ENCODE data around the gene PLEK. TPM values are rescaled to one million over a fixed set of nuclear protein-coding genes. Genes with fewer than 3 reads are reported as not detected.

The PLEK gene
- total RNA-seq, 3 donors from 2014 or later: 3.6 to 20.5 (median 11.7) TPM

GRCh38 chr2:68351997-68352396 lies 13.1 kb upstream of the PLEK start:
- Histone ChIP-seq H3K9me3 (no peaks in the 10 kb centered on the region), H3K4me3 (no peak overlapping the region), H3K27ac (no peak overlapping the region), H3K27me3 (no peaks in the 10 kb centered on the region), H3K36me3 (no peaks in the 10 kb centered on the region), H3K4me1 (no peaks in the 10 kb centered on the region)
- intact Hi-C loops (cut with DNase I; ENCODE audit: low total_unique reads): loop anchor here (10.0 kb wide), 1 partner anchor 727 kb away; no protein-coding TSS in a partner anchor
- no peak for DNase-seq (ENCODE audit: low spot score in 2 of 2)
- TF ChIP-seq POLR2AphosphoS5 (IDR thresholded peaks at IDR 0.05) (no peak), CTCF (IDR thresholded peaks at IDR 0.05) (no peak), POLR2A (IDR thresholded peaks at IDR 0.05) (no peak)

GRCh38 chr2:68352651-68353391 lies 12.3 kb upstream of the PLEK start:
- Histone ChIP-seq H3K36me3 (no peaks in the 10 kb centered on the region), H3K9me3 (no peaks in the 10 kb centered on the region), H3K4me3 (no peak overlapping the region), H3K27me3 (no peaks in the 10 kb centered on the region), H3K27ac (no peak overlapping the region), H3K4me1 (no peaks in the 10 kb centered on the region)
- no peak for TF ChIP-seq CTCF (IDR thresholded peaks at IDR 0.05)
- no peak for TF ChIP-seq POLR2A (IDR thresholded peaks at IDR 0.05)
- no peak for TF ChIP-seq POLR2AphosphoS5 (IDR thresholded peaks at IDR 0.05)
- intact Hi-C loops (cut with DNase I; ENCODE audit: low total_unique reads): loop anchor here (10.0 kb wide), 1 partner anchor 728 kb away; no protein-coding TSS in a partner anchor
- no peak for DNase-seq (ENCODE audit: low spot score in 2 of 2)

GRCh38 chr2:68356599-68357239 lies 8.4 kb upstream of the PLEK start:
- H3K4me1 ChIP-seq: no peaks in the 10 kb centered on the region
- no peak for DNase-seq (ENCODE audit: low spot score in 2 of 2)
- no peak overlapping the region for H3K27ac ChIP-seq
- intact Hi-C loops (cut with DNase I; ENCODE audit: low total_unique reads): loop anchor here (10.0 kb wide), 1 partner anchor 732 kb away; no protein-coding TSS in a partner anchor
- H3K27me3 ChIP-seq: no peaks in the 10 kb centered on the region
- H3K9me3 ChIP-seq: no peaks in the 10 kb centered on the region
- TF ChIP-seq POLR2AphosphoS5 (IDR thresholded peaks at IDR 0.05) (no peak), POLR2A (IDR thresholded peaks at IDR 0.05) (no peak), CTCF (IDR thresholded peaks at IDR 0.05) (no peak)
- H3K4me3 ChIP-seq: no peak overlapping the region
- H3K36me3 ChIP-seq: no peaks in the 10 kb centered on the region

- no peak for DNase-seq (ENCODE audit: low spot score in 2 of 2)
- no peaks in the 10 kb centered on the region for H3K4me1 ChIP-seq
- no peak overlapping the region for H3K27ac ChIP-seq
- no peaks in the 10 kb centered on the region for H3K36me3 ChIP-seq
- H3K27me3 ChIP-seq: no peaks in the 10 kb centered on the region
- H3K9me3 ChIP-seq: no peaks in the 10 kb centered on the region
- TF ChIP-seq POLR2A (IDR thresholded peaks at IDR 0.05) (no peak), CTCF (IDR thresholded peaks at IDR 0.05) (no peak), POLR2AphosphoS5 (IDR thresholded peaks at IDR 0.05) (no peak)
- H3K4me3 ChIP-seq: no peak overlapping the region
- intact Hi-C loops (cut with DNase I; ENCODE audit: low total_unique reads): loop anchor here (10.0 kb wide), 1 partner anchor 733 kb away; no protein-coding TSS in a partner anchor
Measured at GRCh38 chr2:68357605-68358337, 7.3 kb upstream of the PLEK start.
